Measurements from ENCODE around the gene MIER1.
"Not testable (repeated sequence)": the region's sequence is repeated elsewhere in the genome, so short reads cannot be mapped to it uniquely, and the experiment has no call there.

Gene MIER1
- 137 to 180 reads per million in 2 experiments for total RNA-seq

DNA sequence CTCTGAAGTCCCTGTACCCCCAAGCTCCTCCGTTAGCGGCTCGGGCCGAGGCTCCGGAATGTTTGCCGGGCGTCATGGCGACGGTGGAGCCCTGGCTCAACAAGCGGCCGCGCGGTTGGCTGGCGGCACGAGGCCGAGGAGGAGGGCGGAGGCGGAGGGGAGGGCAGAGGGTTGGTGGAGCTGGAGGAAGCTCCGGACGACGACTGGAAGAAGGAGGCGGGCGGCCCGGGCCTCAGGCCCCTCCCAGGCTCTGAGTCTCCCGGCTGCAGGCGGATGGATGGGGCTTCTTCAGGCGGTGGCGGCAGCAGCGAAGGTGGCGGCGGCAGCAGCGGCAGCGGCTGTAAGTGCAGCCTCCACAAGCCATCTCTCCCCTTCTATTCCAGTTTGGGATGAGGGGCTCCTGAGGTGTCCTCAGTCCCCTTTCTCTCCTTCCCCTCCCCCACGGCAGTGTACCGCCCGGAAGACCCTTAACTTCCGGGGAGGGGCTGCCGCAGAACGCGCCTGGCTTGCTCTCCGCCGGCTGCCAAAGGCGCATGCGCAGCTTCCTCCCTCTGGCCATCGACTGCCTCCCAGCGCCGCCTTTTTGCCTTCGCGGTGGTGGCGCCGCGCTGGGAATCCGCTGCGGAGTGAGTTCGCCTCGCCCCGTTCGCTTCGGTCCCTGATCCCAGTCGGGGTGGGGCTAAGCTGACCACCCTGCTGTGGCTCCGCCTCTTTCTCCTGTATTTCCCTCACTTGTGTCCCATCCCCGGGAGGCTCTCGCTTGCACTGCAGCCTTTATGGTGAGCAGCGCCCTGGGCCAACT, at the start of gene MIER1, which contains the start of gene DNAI4:
MIER1 (plus strand) TSS at position 235 of the 802 bp plus-strand sequence; CDS start at position 274, 39 bp downstream.
DNAI4 (minus strand) TSS at position 101 of the 802 bp plus-strand sequence; CDS start at position 76, 25 bp downstream.
- peak; percentile 94 for DNase-seq (ENCODE audit: low read depth)

GRCh38 chr1:66876664-66877063, 48.1 kb upstream of the MIER1 start:
- no peak for DNase-seq (ENCODE audit: low read depth)

DNA sequence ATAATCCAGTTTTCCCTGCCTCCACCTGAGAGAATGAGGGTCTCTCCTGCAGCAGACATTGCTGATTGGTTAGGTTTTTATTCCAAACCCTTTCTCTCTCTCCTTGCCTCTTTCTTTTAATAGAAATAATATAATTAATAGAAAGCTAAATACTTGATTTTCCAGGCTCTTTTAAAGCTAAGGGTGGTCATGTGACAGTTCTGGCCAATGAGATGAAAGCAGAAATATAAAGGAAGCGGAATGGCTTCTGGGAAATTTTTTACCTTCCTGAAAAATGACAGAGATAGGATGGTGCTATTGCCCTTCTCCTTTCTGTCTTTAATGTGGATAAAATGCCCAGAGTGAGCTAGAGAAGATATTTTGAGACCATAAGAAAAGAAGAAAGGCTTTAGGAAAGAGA, 35.8 kb upstream of the MIER1 start:
- DNase-seq (ENCODE audit: low read depth): no peak

DNA sequence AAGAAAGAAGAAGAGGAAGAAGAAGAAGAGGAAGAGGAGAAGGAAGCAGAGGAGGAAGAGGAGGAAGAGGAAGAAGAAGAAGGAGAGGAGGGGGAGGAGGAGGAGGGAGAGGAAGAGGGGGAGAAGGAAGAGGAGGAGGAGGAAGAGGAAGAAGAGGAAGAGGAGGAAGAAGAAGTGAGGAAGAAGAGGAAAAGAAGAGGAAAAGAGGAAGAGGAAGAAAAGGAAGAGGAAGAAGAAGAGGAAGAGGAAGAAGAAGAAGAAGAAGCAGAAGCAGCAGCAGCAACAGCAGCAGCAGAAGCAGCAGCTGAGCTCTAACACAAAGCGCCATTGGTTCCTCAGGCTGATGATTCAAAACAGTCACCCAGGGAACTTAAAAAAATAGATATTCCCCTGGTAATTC, 34.2 kb upstream of the MIER1 start:
- DNase-seq (ENCODE audit: low read depth): no peak

GRCh38 chr1:66893712-66894111, 31.1 kb upstream of the MIER1 start:
- DNase-seq (ENCODE audit: low read depth): no peak

GRCh38 chr1:66915203-66915602, 9.6 kb upstream of the MIER1 start:
- not testable (repeated sequence) for DNase-seq (ENCODE audit: low read depth)

DNA sequence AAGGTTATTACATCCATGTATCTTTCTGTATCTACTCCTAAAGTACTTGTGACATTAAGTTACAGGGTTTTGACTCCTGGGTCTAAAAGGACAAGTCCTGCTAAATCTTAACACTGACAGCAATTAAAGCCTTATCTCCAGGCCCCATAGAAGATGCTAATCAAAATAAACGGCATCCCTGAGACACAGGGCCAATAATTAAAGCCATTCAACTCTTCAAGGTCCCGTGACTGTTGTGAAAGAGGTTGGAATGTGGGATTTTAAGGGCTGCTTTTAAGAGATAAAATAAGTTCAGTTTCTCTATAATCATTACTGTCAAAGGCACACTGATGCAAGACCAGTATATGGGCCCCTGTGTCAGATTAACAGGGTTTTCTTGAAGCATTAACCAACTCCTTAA, 8.5 kb upstream of the MIER1 start:
- no peak for DNase-seq (ENCODE audit: low read depth)

DNA sequence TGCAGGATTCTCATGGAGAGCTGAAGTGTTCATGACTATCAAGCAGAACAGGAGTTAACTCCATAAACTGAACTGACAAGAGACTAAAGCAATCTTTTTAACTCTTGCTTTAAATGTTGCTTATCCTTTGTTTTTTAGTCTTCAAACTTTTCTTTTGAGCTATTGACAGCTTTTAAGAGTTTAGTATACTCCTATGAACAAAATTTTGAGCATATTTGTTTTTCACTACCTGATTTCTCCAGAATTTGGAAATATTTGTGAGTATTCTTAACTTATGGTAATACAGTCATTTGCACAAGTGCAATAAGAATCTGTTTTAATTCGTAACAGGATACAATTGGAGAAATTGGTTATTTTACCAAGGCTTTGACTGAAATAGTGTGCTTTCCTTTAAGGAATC, 7.3 kb upstream of the MIER1 start:
- no peak for DNase-seq (ENCODE audit: low read depth)

DNA sequence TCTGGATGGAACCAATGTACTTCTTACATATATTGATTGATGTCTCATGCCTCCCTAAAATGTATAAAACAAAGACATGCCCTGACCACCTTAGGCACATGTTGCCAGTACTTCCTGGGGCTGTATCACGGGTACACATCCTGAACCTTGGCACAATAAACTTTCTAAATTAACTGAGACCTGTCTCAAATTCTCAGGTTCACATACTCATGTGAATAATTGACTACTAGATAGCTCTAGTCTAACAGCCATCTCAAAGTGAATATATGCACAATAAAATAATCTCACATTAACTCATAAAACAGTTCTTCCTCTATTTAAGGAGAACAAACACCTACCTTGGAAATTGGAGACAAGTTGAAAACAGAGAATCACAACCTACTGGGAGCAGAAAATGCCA, 5.7 kb upstream of the MIER1 start:
- no peak for DNase-seq (ENCODE audit: low read depth)

DNA sequence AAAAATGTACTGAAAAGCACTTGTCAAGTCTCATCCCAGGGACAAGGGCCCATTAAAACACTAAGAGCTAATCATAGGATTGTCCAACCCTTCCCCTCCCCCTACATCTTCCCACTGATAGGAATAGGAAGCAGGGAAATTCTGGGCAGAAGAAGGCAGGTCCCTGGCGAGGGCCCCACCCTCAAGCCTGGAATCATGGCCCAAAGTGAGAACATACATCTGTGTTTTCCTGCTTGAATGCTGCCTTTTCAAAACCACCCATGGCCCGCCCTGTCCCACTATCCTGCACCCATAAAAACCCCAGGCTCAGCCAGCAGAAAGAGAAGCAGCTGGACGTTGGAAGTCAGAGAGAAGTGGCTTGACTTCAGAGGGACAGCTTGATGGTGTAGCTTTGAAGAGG, 5.0 kb upstream of the MIER1 start:
- DNase-seq (ENCODE audit: low read depth): no peak

GRCh38 chr1:66920543-66920942, 4.2 kb upstream of the MIER1 start:
- no peak for DNase-seq (ENCODE audit: low read depth)

- no peak for DNase-seq (ENCODE audit: low read depth)
Observed at GRCh38 chr1:66925558-66925910, 744 bp downstream of the MIER1 start.

DNA sequence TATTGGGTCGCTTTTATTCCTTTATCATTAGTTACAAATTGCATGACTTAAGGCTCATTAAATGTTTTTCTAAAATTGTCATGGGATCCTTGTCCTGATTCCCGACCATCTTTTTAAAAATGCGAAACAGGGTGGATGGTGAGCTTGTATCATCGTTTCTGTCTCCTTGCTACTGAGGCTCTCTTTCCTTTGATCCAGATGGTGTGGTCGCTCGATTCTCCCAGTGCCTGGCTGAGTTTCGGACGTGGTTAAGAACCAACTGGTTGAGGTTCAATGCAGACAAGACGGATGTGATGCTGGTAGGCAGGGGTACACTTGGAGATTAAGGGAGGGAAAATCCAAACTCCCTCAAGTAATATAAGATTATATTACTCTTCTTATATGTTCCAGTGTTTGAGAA, 1.2 kb downstream of the MIER1 start:
- DNase-seq (ENCODE audit: low read depth): no peak

GRCh38 chr1:66927528-66927927, 2.7 kb downstream of the MIER1 start:
- DNase-seq (ENCODE audit: low read depth): no peak

DNA sequence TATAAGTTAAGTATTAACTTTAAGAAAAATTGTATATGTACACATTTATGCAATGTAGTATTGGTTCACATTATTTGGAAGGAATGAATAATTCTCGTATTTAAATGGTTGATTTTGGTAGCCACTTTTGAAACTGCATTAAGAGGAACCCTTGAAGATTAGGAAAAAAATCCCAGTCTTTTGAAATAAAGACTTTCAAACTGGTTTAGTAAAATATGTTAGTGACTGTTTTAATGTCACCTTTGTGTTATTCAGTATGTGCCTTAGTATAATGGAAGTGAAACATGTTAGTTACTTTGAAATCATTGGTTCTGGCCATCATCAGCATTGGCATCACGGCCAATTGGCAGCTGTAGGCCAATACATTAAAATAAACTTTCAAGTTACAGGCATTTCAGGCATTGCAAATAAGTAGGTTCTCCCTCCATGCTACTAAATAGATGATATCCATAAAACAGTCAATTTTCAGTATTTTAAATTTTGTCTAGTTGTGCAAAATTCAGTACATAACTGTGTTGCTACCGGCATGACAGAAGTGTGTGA, 4.4 kb downstream of the MIER1 start:
- DNase-seq (ENCODE audit: low read depth): no peak

GRCh38 chr1:66929691-66929998, 4.9 kb downstream of the MIER1 start:
- no peak for DNase-seq (ENCODE audit: low read depth)

GRCh38 chr1:66929999-66930822, 5.4 kb downstream of the MIER1 start:
- DNase-seq (ENCODE audit: low read depth): peak; percentile 89

DNA sequence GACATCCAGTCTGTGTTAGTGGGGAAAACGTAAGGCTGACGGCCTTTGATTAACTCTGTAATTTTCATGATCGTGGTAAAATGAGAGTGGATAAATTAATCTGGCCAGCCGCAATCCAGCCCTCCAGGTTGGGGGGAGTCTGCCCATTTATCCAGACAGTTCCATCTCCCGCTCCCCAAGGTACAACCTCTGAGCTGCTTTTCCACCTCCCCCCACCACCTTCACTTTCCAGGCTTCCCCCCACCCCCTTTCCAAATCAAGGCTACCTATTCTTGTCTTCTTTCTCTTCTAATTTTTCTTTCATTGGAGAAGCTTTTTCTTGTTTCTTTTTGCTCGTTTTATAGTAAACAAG, 6.0 kb downstream of the MIER1 start:
- no peak for DNase-seq (ENCODE audit: low read depth)

GRCh38 chr1:66931590-66931989, 6.8 kb downstream of the MIER1 start:
- no peak for DNase-seq (ENCODE audit: low read depth)

GRCh38 chr1:66932291-66932690, 7.5 kb downstream of the MIER1 start:
- no peak for DNase-seq (ENCODE audit: low read depth)

DNA sequence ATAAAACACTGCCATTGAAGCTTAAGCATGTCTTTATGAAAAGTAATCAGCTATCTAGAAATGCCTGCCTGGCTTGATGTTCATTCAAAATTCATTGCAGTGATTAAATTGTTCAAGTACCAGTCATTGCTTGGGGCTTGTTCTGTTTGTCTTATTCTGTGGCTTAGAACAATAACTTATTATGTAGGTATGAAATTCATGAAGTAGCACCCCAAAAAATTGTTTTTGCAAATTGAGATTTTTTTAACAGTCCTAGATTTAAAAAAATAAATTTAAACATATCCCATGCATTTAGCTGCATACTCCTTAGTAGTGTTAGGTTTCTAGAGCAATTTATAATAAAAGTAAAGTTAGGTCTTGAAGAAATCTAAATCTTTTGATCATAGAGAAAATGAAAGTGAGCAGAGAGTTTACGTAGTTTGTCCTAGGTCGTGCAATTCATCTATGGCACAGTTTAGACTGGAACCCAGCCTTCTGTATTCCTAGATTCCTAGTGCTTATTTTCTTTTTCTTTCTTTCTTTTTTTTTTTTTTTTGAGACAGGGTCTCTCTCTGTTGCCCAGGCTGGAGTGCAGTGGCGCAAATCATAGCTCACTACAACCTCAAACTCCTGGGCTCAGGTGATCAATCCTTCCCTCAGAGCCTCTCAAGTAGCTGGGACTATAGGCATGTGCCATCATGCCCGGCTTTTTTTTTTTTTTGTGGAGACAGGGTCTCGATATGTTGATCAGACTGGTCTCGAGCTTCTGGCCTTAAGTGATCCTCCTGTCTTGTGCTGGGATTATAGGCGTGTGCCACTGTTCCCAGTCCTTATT, 9.3 kb downstream of the MIER1 start:
- no peak for DNase-seq (ENCODE audit: low read depth)

- DNase-seq (ENCODE audit: low read depth): no peak
Observed at GRCh38 chr1:66937529-66938234, 12.9 kb downstream of the MIER1 start.

Measured in T follicular helper cell (primary cell).